H1 (cell line): ENCODE measurements around the gene SOX8. TPM values are rescaled to one million over a fixed set of nuclear protein-coding genes. Genes with fewer than 3 reads are reported as not detected.
A peak's percentile ranks its signal among the peaks of the same experiment; 100 is the strongest.
"Not testable (repeated sequence)": the region's sequence is repeated elsewhere in the genome, so short reads cannot be mapped to it uniquely, and the experiment has no call there.

Experiments used
- CTCF ChIA-PET: fragments of 300-600 bp; sonication (Branson Sonifier 250); formaldehyde crosslinking; loops from one replicate; lab custom pipeline; 2021; ENCODE audit not compliant: partially characterized antibody; lab: Charles Lee
- POLR2A ChIA-PET: fragments of 300-600 bp; sonication (Branson Sonifier 250); formaldehyde crosslinking; loops from one replicate; lab custom pipeline; 2021; ENCODE audit warnings: inconsistent platforms; ENCODE audit not compliant: partially characterized antibody; lab: Charles Lee
- DNase-seq, 2 experiments: peaks; one replicate each; pipeline versions ENCODE4 v3.0.0 to v3.0.0-alpha.2; 2010 to 2022; ENCODE audit warnings: low spot score in 2 of 2, low read depth in 1 of 2, mixed read lengths in 1 of 2
- FAIRE-seq: peaks from 2 replicates; lab custom pipeline; 2011; peaks lifted over from hg19 to GRCh38; lab: Jason Lieb, UNC
- H2AFZ ChIP-seq: 2 replicates; pipeline ENCODE4 v1.8.1; 2012; ENCODE audit warnings: low read length, inconsistent platforms
- H2AK5ac ChIP-seq: 2 replicates; pipeline ENCODE4 v1.6.1; 2013; ENCODE audit warnings: low read depth, low read length
- H2BK120ac ChIP-seq: replicated peaks from 2 replicates; pipeline ENCODE3; 2013; ENCODE audit warnings: low read depth, low read length, inconsistent platforms
- H2BK12ac ChIP-seq: 2 replicates; pipeline ENCODE4 v1.6.1; 2013; ENCODE audit warnings: low read depth, low read length
- H2BK15ac ChIP-seq: 2 replicates; pipeline ENCODE4 v1.6.1; 2013; ENCODE audit warnings: low read length
- H2BK20ac ChIP-seq: 2 replicates; pipeline ENCODE4 v1.6.1; 2013; ENCODE audit warnings: low read length
- H2BK5ac ChIP-seq: 2 replicates; pipeline ENCODE4 v1.6.1; 2013; ENCODE audit warnings: low read depth, low read length
- H3K14ac ChIP-seq: 2 replicates; pipeline ENCODE4 v1.6.1; 2013; ENCODE audit warnings: inconsistent platforms; ENCODE audit not compliant: insufficient read length
- H3K18ac ChIP-seq: 2 replicates; pipeline ENCODE4 v1.6.1; 2013; ENCODE audit warnings: low read length; ENCODE audit errors: extremely low read depth
- H3K23ac ChIP-seq: 2 replicates; pipeline ENCODE4 v1.6.1; 2013; ENCODE audit warnings: inconsistent platforms; ENCODE audit not compliant: insufficient read length
- H3K23me2 ChIP-seq: 2 replicates; pipeline ENCODE4 v1.6.1; 2013; ENCODE audit warnings: low read depth, low read length
- H3K27ac ChIP-seq: 2 replicates; pipeline ENCODE4 v1.6.1; 2011; ENCODE audit warnings: low read depth, low read length, inconsistent platforms
- H3K27me3 ChIP-seq, 4 experiments: replicated peaks in 1 of 4; 1 replicate in 1 of 4; 2 replicates in 3 of 4; pipeline versions ENCODE4 v1.6.1 to v1.8.1; 2011 to 2013; ENCODE audit warnings: low read length in 3 of 4, mild to moderate bottlenecking in 3 of 4, inconsistent platforms in 2 of 4, mixed read lengths in 2 of 4, moderate library complexity in 1 of 4; ENCODE audit not compliant: control insufficient read depth in 3 of 4, insufficient read depth in 3 of 4; ENCODE audit errors: extremely low read depth in 1 of 4
- H3K36me3 ChIP-seq, 4 experiments: 2 replicates each; pipeline versions ENCODE4 v1.6.1 to v1.8.1; 2011 to 2013; ENCODE audit warnings: mild to moderate bottlenecking in 4 of 4, low read length in 3 of 4, moderate library complexity in 2 of 4, control low read depth in 1 of 4, inconsistent platforms in 1 of 4; ENCODE audit not compliant: insufficient read depth in 4 of 4, control insufficient read depth in 2 of 4
- H3K4ac ChIP-seq: replicated peaks from 2 replicates; pipeline ENCODE3; 2013; ENCODE audit warnings: low read length, low read depth, mixed read lengths, inconsistent platforms; ENCODE audit not compliant: insufficient read length
- H3K4me1 ChIP-seq, 4 experiments: replicated peaks in 1 of 4; 1 replicate in 1 of 4; 2 replicates in 3 of 4; pipeline versions ENCODE4 v1.6.1 to v1.8.1; 2011 to 2013; ENCODE audit warnings: low read length in 3 of 4, inconsistent platforms in 2 of 4, mixed read lengths in 1 of 4; ENCODE audit not compliant: insufficient read depth in 4 of 4, control insufficient read depth in 3 of 4
- H3K4me2 ChIP-seq, 2 experiments: 2 replicates each; pipeline versions ENCODE4 v1.6.1 to v1.8.1; 2011 to 2013; ENCODE audit warnings: low read depth in 2 of 2, low read length in 2 of 2, control low read depth in 1 of 2, inconsistent platforms in 1 of 2, mild to moderate bottlenecking in 1 of 2; ENCODE audit not compliant: insufficient read depth in 1 of 2
- H3K4me3 ChIP-seq, 4 experiments: fragments of 200-600, 300-600 bp in 1 of 4; sonication (generic), shearing (Covaris generic), sonication (Bioruptor Twin) in 1 of 4; 2 replicates each; pipeline versions ENCODE4 v1.5.1 to v1.8.1; 2011 to 2016; ENCODE audit warnings: low read length in 4 of 4, low read depth in 3 of 4, control low read depth in 2 of 4, inconsistent platforms in 2 of 4, mild to moderate bottlenecking in 2 of 4, mixed read lengths in 1 of 4, moderate library complexity in 1 of 4; ENCODE audit not compliant: insufficient read depth in 2 of 4; ENCODE audit errors: extremely low read depth in 1 of 4
- H3K56ac ChIP-seq: replicated peaks from 2 replicates; pipeline ENCODE3; 2013; ENCODE audit warnings: low read depth, mild to moderate bottlenecking, mixed read lengths, low read length, inconsistent platforms; ENCODE audit not compliant: insufficient read length
- H3K79me1 ChIP-seq: 2 replicates; pipeline ENCODE4 v1.6.1; 2013; ENCODE audit warnings: low read depth, low read length, control low read depth
- H3K79me2 ChIP-seq, 2 experiments: 2 replicates each; pipeline versions ENCODE4 v1.6.1 to v1.8.1; 2012 to 2013; ENCODE audit warnings: low read length in 2 of 2, mild to moderate bottlenecking in 2 of 2, inconsistent platforms in 1 of 2; ENCODE audit not compliant: insufficient read depth in 2 of 2, control insufficient read depth in 1 of 2
- H3K9ac ChIP-seq, 4 experiments: replicated peaks in 1 of 4; 1 replicate in 1 of 4; 2 replicates in 3 of 4; pipeline versions ENCODE4 v1.6.1 to v1.8.1; 2011 to 2013; ENCODE audit warnings: low read depth in 3 of 4, low read length in 3 of 4, control low read depth in 2 of 4, mild to moderate bottlenecking in 2 of 4, moderate library complexity in 2 of 4, inconsistent platforms in 1 of 4; ENCODE audit errors: extremely low read depth in 1 of 4
- H3K9me3 ChIP-seq, 2 experiments: 2 replicates each; pipeline versions ENCODE4 v1.6.1 to v1.8.1; 2012 to 2013; ENCODE audit warnings: mild to moderate bottlenecking in 2 of 2, moderate library complexity in 2 of 2, control low read depth in 1 of 2, inconsistent platforms in 1 of 2, low read depth in 1 of 2, low read length in 1 of 2, mixed read lengths in 1 of 2; ENCODE audit not compliant: insufficient read depth in 2 of 2
- H4K20me1 ChIP-seq, 2 experiments: replicated peaks in 1 of 2; 2 replicates each; pipeline versions ENCODE3 to v1.8.1; 2011 to 2013; ENCODE audit warnings: inconsistent platforms in 2 of 2, low read length in 2 of 2, mild to moderate bottlenecking in 1 of 2; ENCODE audit not compliant: insufficient read depth in 2 of 2, control insufficient read depth in 1 of 2
- H4K5ac ChIP-seq: 2 replicates; pipeline ENCODE4 v1.6.1; 2013; ENCODE audit warnings: low read length, low read depth, mixed read lengths, inconsistent platforms; ENCODE audit not compliant: insufficient read length
- H4K8ac ChIP-seq: 2 replicates; pipeline ENCODE4 v1.8.0; 2013; ENCODE audit warnings: mild to moderate bottlenecking, moderate library complexity, low read length, inconsistent platforms; ENCODE audit not compliant: insufficient read depth; ENCODE audit errors: extremely low read depth
- H4K91ac ChIP-seq: replicated peaks from 2 replicates; pipeline ENCODE3; 2013; ENCODE audit warnings: low read length, mixed read lengths, inconsistent platforms; ENCODE audit not compliant: insufficient read length
- WGBS, 2 experiments: shearing (Covaris generic) in 1 of 2; methylation state at CpG; one replicate each; pipeline versions ENCODE4 v1.1.6 to v1.1.7; 2013 to 2015; ENCODE audit warnings: low lambda C conversion rate in 2 of 2, mixed read lengths in 2 of 2, inconsistent platforms in 1 of 2, low coverage in 1 of 2, missing lambda C conversion rate in 1 of 2; ENCODE audit not compliant: insufficient replicate concordance in 2 of 2, insufficient coverage in 1 of 2, insufficient read length in 1 of 2; ENCODE audit errors: extremely low coverage in 1 of 2, missing lambda C conversion rate in 1 of 2; 5-methylcytosine and 5-hydroxymethylcytosine counted together
- polyA plus RNA-seq, 7 experiments: library from polyadenylated mRNA; depleted of rRNA in 3 of 7; stranded (reverse) in 5 of 7; unstranded in 2 of 7; fragments of >200 nt in 5 of 7; fragments of 200-250 nt in 2 of 7; gene quantifications; 1 replicate in 5 of 7; 2 replicates in 1 of 7; 4 replicates in 1 of 7; pipeline versions ENCODE4 v1.2.1 to v1.2.3, GENCODE V29; 2011 to 2013; ENCODE audit warnings: missing spikeins in 2 of 7, mixed read lengths in 2 of 7
- total RNA-seq: library from RNA; stranded (reverse); fragmentation: NEBNext Ultra II Directional; extraction: Animal tissue kit (Norgen Biotek cat#: 25700); gene quantifications from 2 replicates; pipeline ENCODE4 v1.2.1, GENCODE V29; 2021

Gene SOX8
- total and polyA plus RNA-seq, 2 of the 8 experiments (the other 6 are each of a cell fraction or from before 2014, with no cell fraction given), result 2.2 to 5.7 TPM

GRCh38 chr16:953818-954217, 27.8 kb upstream of the SOX8 start:
- H3K4me2 ChIP-seq, H4K91ac ChIP-seq, H2BK15ac ChIP-seq, H2BK12ac ChIP-seq, H3K23ac ChIP-seq, H3K4me3 ChIP-seq, H3K79me1 ChIP-seq, H3K36me3 ChIP-seq, H3K27me3 ChIP-seq, H4K20me1 ChIP-seq, H3K14ac ChIP-seq, H2BK20ac ChIP-seq, H2BK5ac ChIP-seq, H3K23me2 ChIP-seq, H3K56ac ChIP-seq, H3K18ac ChIP-seq, H3K4ac ChIP-seq, H4K8ac ChIP-seq, H3K79me2 ChIP-seq, H2AK5ac ChIP-seq, H3K4me1 ChIP-seq, H2BK120ac ChIP-seq, H4K5ac ChIP-seq, POLR2A ChIA-PET, H3K9ac ChIP-seq, H3K27ac ChIP-seq, H2AFZ ChIP-seq: not testable (repeated sequence)
- peaks cover 0 to 40% of the 10 kb centered on the region in 2 experiments; a peak in 1 of 4 replicates for H3K9me3 ChIP-seq
- CTCF ChIA-PET, result interaction anchor here (1.3 kb wide), 1 partner anchor 10 kb away, joined by 3 read pairs; no protein-coding TSS in a partner anchor
- peak; percentile 100 for FAIRE-seq
- DNase-seq, result peak in 1 of 2 experiments; percentile 47
- 79% methylated on average over 7 of the region's 7 CpGs; no CpG with 5 or more reads in 1 of the 2 experiments for WGBS, 2 experiments

- H3K9me3 ChIP-seq, result peaks cover 0 to 43% of the 10 kb centered on the region in 2 experiments; a peak in 1 of 4 replicates
- H3K79me1 ChIP-seq, H2BK5ac ChIP-seq, H3K79me2 ChIP-seq, H3K27me3 ChIP-seq, H4K5ac ChIP-seq, H4K8ac ChIP-seq, H2BK120ac ChIP-seq, DNase-seq, H2BK12ac ChIP-seq, H3K4me1 ChIP-seq, H3K23ac ChIP-seq, H3K9ac ChIP-seq, H3K14ac ChIP-seq, POLR2A ChIA-PET, H2BK20ac ChIP-seq, FAIRE-seq, CTCF ChIA-PET, H3K18ac ChIP-seq, H3K4me3 ChIP-seq, H3K4ac ChIP-seq, H2AK5ac ChIP-seq, H3K4me2 ChIP-seq, H3K23me2 ChIP-seq, H2BK15ac ChIP-seq, H2AFZ ChIP-seq, H4K91ac ChIP-seq, H4K20me1 ChIP-seq, H3K27ac ChIP-seq, H3K56ac ChIP-seq, H3K36me3 ChIP-seq: not testable (repeated sequence)
- 90% methylated on average over 17 of the region's 27 CpGs; no CpG with 5 or more reads in 1 of the 2 experiments for WGBS, 2 experiments
Observed at GRCh38 chr16:955766-956165, 25.8 kb upstream of the SOX8 start.
